ENCODE measurements around the gene ABCB11.

The ABCB11 gene

DNA sequence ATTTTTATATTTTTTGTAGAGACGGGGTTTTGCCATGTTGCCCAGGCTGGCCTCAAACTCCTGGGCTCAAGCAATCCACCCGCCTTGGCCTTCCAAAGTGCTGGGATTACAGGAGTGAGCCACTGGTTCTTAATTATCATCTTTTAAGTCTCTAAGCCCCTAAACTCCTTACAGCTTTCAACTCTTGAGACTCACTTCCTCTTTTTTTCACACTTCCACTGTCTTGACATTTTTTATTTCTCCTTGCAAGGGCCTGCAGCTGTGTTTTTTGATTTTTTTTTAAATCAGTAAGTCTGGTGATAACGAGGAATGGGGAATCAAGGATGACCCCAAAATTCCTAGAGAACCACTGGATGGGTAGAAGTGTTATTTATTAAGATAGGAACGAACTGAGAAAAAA is 8.6 kb upstream of the ABCB11 start:
- TF ChIP-seq, protein P1, sequence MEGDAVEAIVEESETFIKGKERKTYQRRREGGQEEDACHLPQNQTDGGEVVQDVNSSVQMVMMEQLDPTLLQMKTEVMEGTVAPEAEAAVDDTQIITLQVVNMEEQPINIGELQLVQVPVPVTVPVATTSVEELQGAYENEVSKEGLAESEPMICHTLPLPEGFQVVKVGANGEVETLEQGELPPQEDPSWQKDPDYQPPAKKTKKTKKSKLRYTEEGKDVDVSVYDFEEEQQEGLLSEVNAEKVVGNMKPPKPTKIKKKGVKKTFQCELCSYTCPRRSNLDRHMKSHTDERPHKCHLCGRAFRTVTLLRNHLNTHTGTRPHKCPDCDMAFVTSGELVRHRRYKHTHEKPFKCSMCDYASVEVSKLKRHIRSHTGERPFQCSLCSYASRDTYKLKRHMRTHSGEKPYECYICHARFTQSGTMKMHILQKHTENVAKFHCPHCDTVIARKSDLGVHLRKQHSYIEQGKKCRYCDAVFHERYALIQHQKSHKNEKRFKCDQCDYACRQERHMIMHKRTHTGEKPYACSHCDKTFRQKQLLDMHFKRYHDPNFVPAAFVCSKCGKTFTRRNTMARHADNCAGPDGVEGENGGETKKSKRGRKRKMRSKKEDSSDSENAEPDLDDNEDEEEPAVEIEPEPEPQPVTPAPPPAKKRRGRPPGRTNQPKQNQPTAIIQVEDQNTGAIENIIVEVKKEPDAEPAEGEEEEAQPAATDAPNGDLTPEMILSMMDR (IDR thresholded peaks at IDR 0.05) = no peak
- no peak overlapping the region for H3K4me3 ChIP-seq
- no peak overlapping the region for H3K27ac ChIP-seq
- DNase-seq (ENCODE audit: low spot score) = no peak

DNA sequence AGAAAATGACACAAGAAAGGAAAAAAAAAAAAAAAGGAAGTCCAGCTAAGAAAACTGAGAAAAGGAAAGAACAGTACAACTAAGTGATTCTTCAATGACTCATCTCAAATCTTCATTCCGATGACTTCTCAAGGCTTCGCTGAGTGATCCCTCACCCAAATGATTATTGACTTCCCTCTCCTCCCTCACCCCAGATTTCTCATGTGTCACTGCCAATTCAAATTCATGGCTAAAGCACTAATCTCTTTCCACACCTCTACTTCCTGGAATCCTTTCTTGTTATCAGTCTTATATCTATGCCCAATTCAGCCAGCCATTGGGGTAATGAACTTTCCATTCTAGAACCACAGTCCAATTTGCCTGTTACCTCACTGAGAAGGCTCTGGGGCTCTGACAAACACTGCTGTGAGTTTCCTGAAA is 7.2 kb upstream of the ABCB11 start:
- TF ChIP-seq, protein P1 (IDR thresholded peaks at IDR 0.05) = no peak
- no peak for DNase-seq (ENCODE audit: low spot score)
- Histone ChIP-seq H3K4me3 (no peak overlapping the region), H3K27ac (no peak overlapping the region)

DNA sequence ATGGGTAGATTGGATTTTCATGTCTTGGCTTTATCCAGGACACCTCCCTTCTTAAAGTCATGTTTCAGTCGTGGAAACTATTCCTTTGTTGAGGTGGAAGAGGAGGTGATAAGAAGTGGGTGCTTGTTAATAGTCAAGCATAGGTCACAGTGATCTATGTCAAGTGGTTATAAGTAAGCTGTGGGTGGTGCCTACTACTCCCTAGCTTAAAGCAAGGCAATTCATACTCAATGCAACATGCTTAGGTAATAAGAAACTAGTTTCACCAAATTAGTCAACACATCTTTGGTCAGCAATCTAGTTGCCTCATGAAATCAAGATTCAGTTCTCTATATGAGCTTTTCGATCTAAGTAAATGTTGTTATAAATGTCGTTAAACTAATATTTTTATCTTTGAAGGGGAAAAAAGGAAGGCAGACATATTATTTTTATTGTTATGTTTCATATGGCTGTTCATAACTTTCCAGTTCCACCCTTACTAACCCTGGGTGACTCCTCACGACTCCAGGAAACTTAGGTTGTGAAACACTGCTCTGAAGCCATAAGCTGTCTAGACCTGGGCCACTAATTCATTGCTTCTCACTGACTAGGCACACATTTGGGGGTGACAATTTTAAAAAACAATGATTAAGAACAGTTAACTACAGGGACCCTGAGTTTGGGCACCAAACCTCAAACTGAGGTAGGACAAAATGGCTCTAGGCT is 5.8 kb upstream of the ABCB11 start:
- no peak overlapping the region for H3K27ac ChIP-seq
- TF ChIP-seq, protein P1 (IDR thresholded peaks at IDR 0.05) = no peak
- H3K4me3 ChIP-seq = no peak overlapping the region
- no peak for DNase-seq (ENCODE audit: low spot score)

DNA sequence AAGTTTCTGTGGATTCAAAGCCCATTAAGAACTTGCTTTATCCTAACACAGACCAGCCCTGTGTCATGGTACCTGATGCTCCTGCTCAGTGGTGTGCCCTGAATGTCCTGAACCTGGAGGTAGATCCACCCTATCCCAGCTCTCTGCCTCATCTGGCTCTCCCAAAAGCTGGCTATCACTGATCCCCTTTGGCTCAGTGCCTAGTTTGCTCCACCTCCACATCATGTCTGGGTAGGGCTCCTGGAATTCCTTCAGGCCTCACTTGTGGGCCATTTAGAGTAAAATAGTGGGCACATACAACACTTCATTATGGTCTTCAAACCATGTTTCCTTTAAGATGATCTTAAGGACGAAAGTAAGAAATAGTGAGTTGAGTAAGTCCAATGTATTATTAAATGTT is 4.8 kb upstream of the ABCB11 start:
- TF ChIP-seq, protein P1 (IDR thresholded peaks at IDR 0.05) = no peak
- no peak overlapping the region for H3K4me3 ChIP-seq
- DNase-seq (ENCODE audit: low spot score) = no peak
- H3K27ac ChIP-seq = no peak overlapping the region

DNA sequence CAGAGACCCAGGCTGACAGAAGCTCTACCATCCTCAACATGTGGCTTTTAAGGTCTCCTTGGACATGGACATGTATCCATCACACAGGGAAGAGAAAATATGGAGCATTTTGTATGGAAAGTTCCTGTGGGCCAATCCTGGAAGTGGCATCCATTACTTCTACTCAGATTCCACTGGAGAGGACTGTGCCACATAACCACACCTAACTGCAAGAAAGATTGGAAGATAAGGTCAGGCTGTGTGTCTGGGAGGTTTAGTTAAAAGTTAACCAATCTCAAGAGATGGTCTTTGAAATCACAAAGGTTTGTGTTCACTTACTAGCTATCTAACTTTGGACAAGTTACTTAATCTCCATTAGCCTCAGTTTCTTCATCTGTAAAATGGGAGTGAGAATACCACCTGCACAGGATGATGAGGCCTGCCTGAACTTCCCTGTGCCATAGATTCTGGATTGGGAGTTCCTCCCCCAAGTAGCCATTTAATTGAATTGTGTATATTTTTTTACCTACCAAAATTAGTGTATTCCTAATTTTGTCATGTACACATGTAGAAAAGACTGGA is 3.9 kb upstream of the ABCB11 start:
- no peak overlapping the region for H3K4me3 ChIP-seq
- H3K27ac ChIP-seq = no peak overlapping the region
- DNase-seq (ENCODE audit: low spot score) = no peak
- TF ChIP-seq, protein P1 (IDR thresholded peaks at IDR 0.05) = no peak

DNA sequence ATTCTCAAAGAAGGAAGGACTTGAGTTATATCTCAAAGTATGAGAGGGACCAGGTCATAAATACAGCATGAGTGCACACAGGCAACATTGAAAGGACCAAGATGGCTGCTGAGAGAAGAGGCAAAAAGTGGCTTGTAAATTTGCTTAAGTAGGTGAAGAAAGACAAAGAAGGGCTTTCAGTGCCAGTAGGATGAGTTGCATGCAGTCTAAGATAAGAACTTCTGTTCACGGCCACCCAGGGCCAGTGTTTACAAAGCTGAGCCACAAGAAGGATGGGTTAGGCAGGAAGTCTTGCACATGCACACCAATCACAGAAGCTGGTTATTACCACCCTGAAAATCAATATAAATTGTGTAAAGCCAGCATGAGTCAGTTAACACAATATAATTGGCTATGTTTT is 3.1 kb upstream of the ABCB11 start:
- no peak overlapping the region for H3K27ac ChIP-seq
- TF ChIP-seq, protein P1 (IDR thresholded peaks at IDR 0.05) = no peak
- no peak for DNase-seq (ENCODE audit: low spot score)
- H3K4me3 ChIP-seq = no peak overlapping the region

DNA sequence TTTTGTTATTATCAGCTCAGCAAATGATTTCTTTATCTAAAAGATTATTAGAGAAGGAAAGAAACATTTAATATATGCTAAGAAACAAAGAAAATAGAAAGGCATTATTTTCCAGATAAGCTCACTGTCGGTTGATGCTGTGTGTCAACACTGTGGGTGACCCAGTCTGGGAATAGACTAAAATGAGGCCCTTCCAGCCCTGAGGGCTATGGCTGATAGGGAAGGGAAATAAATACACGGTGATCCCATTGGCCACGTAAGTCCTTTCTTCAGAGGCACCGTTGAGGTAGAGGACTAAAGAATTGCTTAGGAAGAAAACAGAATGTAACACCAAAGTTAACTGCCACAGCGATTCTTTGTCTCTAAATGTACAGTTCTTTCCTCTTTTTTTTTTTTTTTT is 1.8 kb downstream of the ABCB11 start:
- no peak for DNase-seq (ENCODE audit: low spot score)
- H3K27ac ChIP-seq = no peak overlapping the region
- TF ChIP-seq, protein P1 (IDR thresholded peaks at IDR 0.05) = no peak
- no peak overlapping the region for H3K4me3 ChIP-seq

Data from coronary artery (tissue), 2 donors.